Tibial nerve (tissue), 4 donors: Measurements from ENCODE around the gene DTNB. TPM values are rescaled to one million over a fixed set of nuclear protein-coding genes. Genes with fewer than 3 reads are reported as not detected.
A peak's percentile ranks its signal among the peaks of the same experiment; 100 is the strongest.
"Not testable (repeated sequence)": the region's sequence is repeated elsewhere in the genome, so short reads cannot be mapped to it uniquely, and the experiment has no call there.

Experiments
- DNase-seq, 2 donors: peaks; one replicate each; pipeline ENCODE4 v3.0.0-alpha.2; 2019; ENCODE audit warnings: low spot score in 2 of 2
- H3K27ac ChIP-seq, 4 donors: fragments of 200-600 bp; sonication (generic) in 3 of 4; one replicate each; pipeline ENCODE4 v1.5.1; 2017 to 2019; ENCODE audit warnings: mild to moderate bottlenecking in 1 of 4
- H3K27me3 ChIP-seq, 2 donors: fragments of 200-600 bp; sonication (generic) in 1 of 2; one replicate each; pipeline versions ENCODE4 v1.5.1 to v1.6.0; 2017 to 2019
- H3K36me3 ChIP-seq, 3 donors: fragments of 200-600 bp; sonication (generic); one replicate each; pipeline ENCODE4 v1.5.1; 2018 to 2019
- H3K4me1 ChIP-seq, 4 donors: fragments of 200-600 bp; sonication (generic) in 3 of 4; one replicate each; pipeline ENCODE4 v1.5.1; 2017 to 2019
- H3K4me3 ChIP-seq, 4 donors: fragments of 200-600 bp; sonication (generic) in 3 of 4; one replicate each; pipeline ENCODE4 v1.5.1; 2017 to 2019; ENCODE audit warnings: mild to moderate bottlenecking in 1 of 4, moderate library complexity in 1 of 4
- H3K9me3 ChIP-seq, 4 donors: fragments of 200-600 bp; sonication (generic) in 3 of 4; one replicate each; pipeline ENCODE4 v1.5.1; 2017 to 2019
- CTCF ChIP-seq, 5 experiments: fragments of 200-600 bp in 3 of 5; fragments of 450-650 bp in 2 of 5; sonication (generic) in 3 of 5; IDR thresholded peaks; one replicate each; pipeline ENCODE4 v1.5.1; 2016 to 2019; ENCODE audit warnings: antibody characterized with exemption in 5 of 5, mild to moderate bottlenecking in 3 of 5, moderate library complexity in 2 of 5
- EP300 ChIP-seq, 2 donors: sonication (generic); formaldehyde crosslinking; IDR thresholded peaks; one replicate each; pipeline ENCODE4 v1.6.1; 2017; ENCODE audit warnings: antibody characterized with exemption in 2 of 2, mild to moderate bottlenecking in 1 of 2
- POLR2A ChIP-seq, 2 donors: fragments of 450-650 bp; IDR thresholded peaks; one replicate each; pipeline ENCODE4 v1.6.1; 2017; ENCODE audit warnings: antibody characterized with exemption in 2 of 2, mild to moderate bottlenecking in 2 of 2, moderate library complexity in 2 of 2
- WGBS, 2 donors: methylation state at CpG; one replicate each; pipeline ENCODE4 v1.1.5; 2018; 5-methylcytosine and 5-hydroxymethylcytosine counted together
- total RNA-seq, 4 donors: library from RNA; depleted of rRNA; stranded (reverse); fragments of >200 nt; gene quantifications; one replicate each; pipeline ENCODE4 v1.1.0, GENCODE V29; 2016

The DTNB gene
- total RNA-seq, 4 donors from 2014 or later: 9.4 to 18.6 (median 13.1) TPM

- TF ChIP-seq EP300 (IDR thresholded peaks at IDR 0.05) (no peak), POLR2A (IDR thresholded peaks at IDR 0.05) (no peak), CTCF (IDR thresholded peaks at IDR 0.05) (no peak)
- no peaks in the 10 kb centered on the region for H3K36me3 ChIP-seq
- no peaks in the 10 kb centered on the region for H3K9me3 ChIP-seq
- 96 to 97% methylated on average over 10 of the region's 10 CpGs for WGBS, 2 donors
- DNase-seq: no peak
- H3K4me3 ChIP-seq: no peak overlapping the region
- peaks cover 0 to 5% (median 0%) of the 10 kb centered on the region in 4 donors for H3K4me1 ChIP-seq
- no peaks in the 10 kb centered on the region for H3K27me3 ChIP-seq
- no peak overlapping the region for H3K27ac ChIP-seq
Measured at GRCh38 chr2:25559148-25559547, 114.2 kb downstream of the DTNB start.

GRCh38 chr2:25558262-25558661, 115.1 kb downstream of the DTNB start:
- H3K4me1 ChIP-seq: peaks cover 0 to 5% (median 0%) of the 10 kb centered on the region in 4 donors
- no peak overlapping the region for H3K27ac ChIP-seq
- 27 to 45% methylated on average over 2 of the region's 2 CpGs for WGBS, 2 donors
- DNase-seq: peak in 1 of 2 donors; percentile 7
- H3K36me3 ChIP-seq: no peaks in the 10 kb centered on the region
- no peak for TF ChIP-seq POLR2A (IDR thresholded peaks at IDR 0.05)
- peak in 1 of 2 donors; percentile 10 for TF ChIP-seq EP300 (IDR thresholded peaks at IDR 0.05)
- TF ChIP-seq CTCF (IDR thresholded peaks at IDR 0.05): no peak
- no peaks in the 10 kb centered on the region for H3K9me3 ChIP-seq
- H3K27me3 ChIP-seq: no peaks in the 10 kb centered on the region
- no peak overlapping the region for H3K4me3 ChIP-seq

GRCh38 chr2:25557179-25558036, 116.0 kb downstream of the DTNB start:
- H3K9me3 ChIP-seq: no peaks in the 10 kb centered on the region
- WGBS, 2 donors: 74 to 79% methylated on average over 6 of the region's 6 CpGs
- TF ChIP-seq CTCF (IDR thresholded peaks at IDR 0.05): no peak
- TF ChIP-seq EP300 (IDR thresholded peaks at IDR 0.05): no peak
- no peak for TF ChIP-seq POLR2A (IDR thresholded peaks at IDR 0.05)
- H3K4me3 ChIP-seq: no peak overlapping the region
- peak overlapping the region in 1 of 4 donors; percentile 11 for H3K27ac ChIP-seq
- peaks cover 0 to 5% (median 0%) of the 10 kb centered on the region in 4 donors for H3K4me1 ChIP-seq
- H3K27me3 ChIP-seq: no peaks in the 10 kb centered on the region
- DNase-seq: no peak
- H3K36me3 ChIP-seq: no peaks in the 10 kb centered on the region

- no peaks in the 10 kb centered on the region for H3K27me3 ChIP-seq
- no peaks in the 10 kb centered on the region for H3K9me3 ChIP-seq
- H3K36me3 ChIP-seq: no peaks in the 10 kb centered on the region
- no peak overlapping the region for H3K27ac ChIP-seq
- TF ChIP-seq CTCF (IDR thresholded peaks at IDR 0.05): no peak
- no peak for TF ChIP-seq POLR2A (IDR thresholded peaks at IDR 0.05)
- TF ChIP-seq EP300 (IDR thresholded peaks at IDR 0.05): no peak
- WGBS, 2 donors: 94 to 95% methylated on average over 4 of the region's 4 CpGs
- H3K4me3 ChIP-seq: no peak overlapping the region
- no peak for DNase-seq
- H3K4me1 ChIP-seq: no peaks in the 10 kb centered on the region
Measured at GRCh38 chr2:25552318-25552717, 121.1 kb downstream of the DTNB start.

- Histone ChIP-seq H3K27me3 (no peaks in the 10 kb centered on the region), H3K27ac (no peak overlapping the region), H3K4me3 (no peak overlapping the region), H3K4me1 (no peaks in the 10 kb centered on the region), H3K9me3 (no peaks in the 10 kb centered on the region), H3K36me3 (no peaks in the 10 kb centered on the region)
- no peak for DNase-seq
- no peak for TF ChIP-seq CTCF (IDR thresholded peaks at IDR 0.05)
- WGBS, 2 donors: 71 to 76% methylated on average over 2 of the region's 2 CpGs
Measured at GRCh38 chr2:25551316-25551715, 122.1 kb downstream of the DTNB start.

GRCh38 chr2:25549571-25549970, 123.8 kb downstream of the DTNB start:
- not testable (repeated sequence) for H3K4me1 ChIP-seq, H3K27me3 ChIP-seq, H3K9me3 ChIP-seq, DNase-seq, H3K27ac ChIP-seq, H3K4me3 ChIP-seq, H3K36me3 ChIP-seq
- 74 to 86% methylated on average over 2 of the region's 2 CpGs for WGBS, 2 donors
